Colonic mucosa (tissue), 4 donors: ENCODE results near the gene UCMA. TPM values are rescaled to one million over a fixed set of nuclear protein-coding genes. Genes with fewer than 3 reads are reported as not detected.

Experiments used
- DNase-seq: peaks from one replicate; pipeline ENCODE4 v3.0.0-alpha.2; 2020
- H3K27ac ChIP-seq: fragments of 200-600 bp; one replicate; pipeline ENCODE4 v1.8.0; 2021
- H3K27me3 ChIP-seq: fragments of 200-600 bp; one replicate; pipeline ENCODE4 v1.8.0; 2021
- H3K36me3 ChIP-seq: fragments of 200-600 bp; one replicate; pipeline ENCODE4 v1.8.0; 2021
- H3K4me1 ChIP-seq: fragments of 200-600 bp; one replicate; pipeline ENCODE4 v1.8.0; 2021; ENCODE audit warnings: mild to moderate bottlenecking
- H3K4me3 ChIP-seq: fragments of 200-600 bp; one replicate; pipeline ENCODE4 v1.8.0; 2021
- H3K9ac ChIP-seq, 2 donors: one replicate each; pipeline ENCODE4 v1.7.0; 2013; ENCODE audit warnings: control low read depth in 2 of 2, low read depth in 2 of 2, low read length in 2 of 2
- H3K9me3 ChIP-seq: fragments of 200-600 bp; one replicate; pipeline ENCODE4 v1.8.0; 2021
- intact Hi-C: fragments of 100-400 bp; cut with DNase I; formaldehyde crosslinking; loops from one replicate; pipeline ENCODE4 v1.14.1; 2022
- total RNA-seq, 2 donors: library from RNA; stranded (reverse); fragmentation: NEBNext Ultra II Directional in 1 of 2; extraction: Animal tissue kit (Norgen Biotek cat#: 25700) in 1 of 2; gene quantifications; one replicate each; pipeline ENCODE4 v1.2.1, GENCODE V29; 2021
- TF ChIP-seq, protein P1 (sequence below): fragments of 200-600 bp; IDR thresholded peaks from one replicate; pipeline ENCODE4 v1.8.0; 2022; ENCODE audit warnings: antibody characterized with exemption, mild to moderate bottlenecking
- donor health status: healthy.
- donor health status: DM: no; HTN: no; CAD: no.
- donor health status: DM: no; HTN: no; CAD: no.

Gene UCMA
- total RNA-seq, 2 donors from 2014 or later: not detected

DNA sequence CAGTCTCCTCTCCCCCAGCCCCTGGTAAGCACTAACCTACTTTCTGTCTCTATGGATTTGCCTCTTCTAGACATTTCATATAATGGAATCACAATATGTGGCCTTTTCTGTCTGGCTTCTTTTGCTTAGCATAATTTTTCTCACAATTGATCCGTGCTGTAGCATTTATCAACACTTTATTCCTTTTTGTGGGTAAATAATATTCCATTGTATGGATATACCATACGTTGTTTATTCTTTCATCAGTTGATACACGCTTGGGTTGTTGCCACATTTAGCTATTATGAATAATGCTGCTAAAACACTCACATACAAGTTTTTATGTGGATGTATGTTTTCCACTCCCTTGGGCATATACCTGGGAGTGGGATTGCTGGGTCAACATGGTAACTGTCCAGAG lies 47.0 kb downstream of the UCMA start:
- TF ChIP-seq, protein P1, sequence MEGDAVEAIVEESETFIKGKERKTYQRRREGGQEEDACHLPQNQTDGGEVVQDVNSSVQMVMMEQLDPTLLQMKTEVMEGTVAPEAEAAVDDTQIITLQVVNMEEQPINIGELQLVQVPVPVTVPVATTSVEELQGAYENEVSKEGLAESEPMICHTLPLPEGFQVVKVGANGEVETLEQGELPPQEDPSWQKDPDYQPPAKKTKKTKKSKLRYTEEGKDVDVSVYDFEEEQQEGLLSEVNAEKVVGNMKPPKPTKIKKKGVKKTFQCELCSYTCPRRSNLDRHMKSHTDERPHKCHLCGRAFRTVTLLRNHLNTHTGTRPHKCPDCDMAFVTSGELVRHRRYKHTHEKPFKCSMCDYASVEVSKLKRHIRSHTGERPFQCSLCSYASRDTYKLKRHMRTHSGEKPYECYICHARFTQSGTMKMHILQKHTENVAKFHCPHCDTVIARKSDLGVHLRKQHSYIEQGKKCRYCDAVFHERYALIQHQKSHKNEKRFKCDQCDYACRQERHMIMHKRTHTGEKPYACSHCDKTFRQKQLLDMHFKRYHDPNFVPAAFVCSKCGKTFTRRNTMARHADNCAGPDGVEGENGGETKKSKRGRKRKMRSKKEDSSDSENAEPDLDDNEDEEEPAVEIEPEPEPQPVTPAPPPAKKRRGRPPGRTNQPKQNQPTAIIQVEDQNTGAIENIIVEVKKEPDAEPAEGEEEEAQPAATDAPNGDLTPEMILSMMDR: no peak
- Histone ChIP-seq H3K4me3 (no peak overlapping the region), H3K4me1 (no peaks in the 10 kb centered on the region), H3K27me3 (no peaks in the 10 kb centered on the region), H3K9ac (no peak overlapping the region), H3K9me3 (no peaks in the 10 kb centered on the region), H3K36me3 (no peaks in the 10 kb centered on the region), H3K27ac (no peak overlapping the region)
- intact Hi-C loops: no loop called here
- no peak for DNase-seq

DNA sequence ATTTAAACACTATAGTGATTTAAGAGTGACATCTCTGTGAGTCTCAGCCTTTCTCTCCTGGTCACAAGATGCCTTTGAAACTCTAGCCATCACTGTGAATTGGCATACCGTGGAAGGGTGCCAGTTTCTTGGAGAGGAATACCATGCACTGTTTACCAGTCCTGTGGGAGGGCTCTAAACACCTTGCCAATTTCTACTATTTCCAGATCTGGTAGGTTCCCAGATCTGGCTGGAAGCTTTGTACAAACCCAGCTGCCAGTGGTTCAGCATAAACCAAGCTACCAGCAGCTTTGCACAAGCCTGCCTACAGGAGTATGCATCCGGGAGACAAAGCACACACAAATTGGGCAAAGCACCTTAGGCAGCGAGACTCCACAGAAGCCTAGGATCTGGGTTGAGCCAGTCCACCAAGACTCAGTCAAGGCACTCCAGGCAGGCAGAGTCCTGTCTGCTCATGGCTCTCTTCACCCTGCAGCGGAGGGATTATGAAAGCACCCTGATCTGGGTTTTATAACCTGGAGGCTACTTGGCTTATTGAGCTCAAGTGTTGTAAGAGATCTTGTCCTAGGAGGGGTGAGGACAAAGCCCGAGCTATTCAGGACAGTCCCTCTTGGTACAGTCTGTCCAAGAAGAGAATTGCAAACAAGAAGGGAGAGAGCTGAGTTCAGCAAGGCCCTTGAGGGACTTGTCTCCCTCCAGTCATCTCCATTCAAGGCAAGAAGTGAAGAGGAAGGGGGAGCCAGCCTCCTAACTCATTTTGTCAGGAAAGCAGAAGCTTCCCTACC lies 49.3 kb downstream of the UCMA start:
- H3K4me1 ChIP-seq: no peaks in the 10 kb centered on the region
- no peak overlapping the region for H3K4me3 ChIP-seq
- no peaks in the 10 kb centered on the region for H3K9me3 ChIP-seq
- no peak overlapping the region for H3K27ac ChIP-seq
- DNase-seq: no peak
- no peaks in the 10 kb centered on the region for H3K27me3 ChIP-seq
- TF ChIP-seq, protein P1: no peak
- no peak overlapping the region for H3K9ac ChIP-seq
- intact Hi-C loops: no loop called here
- H3K36me3 ChIP-seq: no peaks in the 10 kb centered on the region

DNA sequence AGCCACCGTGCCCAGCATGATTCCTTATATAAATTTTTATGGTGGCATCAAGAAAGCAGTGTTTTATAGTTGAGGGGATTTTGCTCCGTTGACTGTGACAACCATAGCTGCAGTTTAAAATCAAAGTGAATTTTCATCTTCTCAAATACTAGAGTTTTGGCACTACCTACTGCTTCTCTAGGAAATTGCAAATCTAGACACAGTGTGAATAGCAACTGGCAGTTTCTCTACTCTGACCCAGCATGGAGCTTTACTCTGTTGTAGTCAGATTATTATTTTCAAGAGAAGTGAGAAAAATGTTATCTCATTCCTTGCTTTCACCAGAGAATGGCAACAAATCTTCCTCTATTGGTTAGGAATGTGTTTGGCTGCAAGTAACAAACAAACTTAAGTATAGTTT lies 49.9 kb downstream of the UCMA start:
- no peak for DNase-seq
- no peaks in the 10 kb centered on the region for H3K4me1 ChIP-seq
- TF ChIP-seq, protein P1: no peak
- H3K4me3 ChIP-seq: no peak overlapping the region
- intact Hi-C loops: no loop called here
- H3K36me3 ChIP-seq: no peaks in the 10 kb centered on the region
- H3K27ac ChIP-seq: no peak overlapping the region
- H3K27me3 ChIP-seq: no peaks in the 10 kb centered on the region
- no peak overlapping the region for H3K9ac ChIP-seq
- no peaks in the 10 kb centered on the region for H3K9me3 ChIP-seq

DNA sequence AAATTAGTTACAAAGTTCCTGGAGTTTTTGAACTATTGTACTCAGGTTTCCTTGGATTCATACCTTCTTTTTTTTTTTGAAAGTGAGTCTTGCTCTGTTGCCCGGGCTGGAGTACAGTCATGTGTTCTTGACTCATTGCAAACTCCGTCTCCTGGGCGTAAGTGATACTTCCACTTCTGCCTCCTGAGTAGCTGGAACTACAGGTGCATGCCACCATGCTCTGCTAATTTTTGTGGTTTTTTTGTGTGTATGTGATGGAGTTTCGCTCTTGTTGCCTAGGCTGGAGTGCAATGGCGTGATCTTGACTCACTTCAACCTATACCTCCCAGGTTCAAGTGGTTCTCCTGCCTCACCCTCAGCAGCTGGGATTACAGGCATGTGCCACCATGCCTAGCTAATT lies 50.5 kb downstream of the UCMA start:
- Histone ChIP-seq H3K4me3 (no peak overlapping the region), H3K4me1 (no peaks in the 10 kb centered on the region), H3K36me3 (no peaks in the 10 kb centered on the region), H3K9ac (no peak overlapping the region), H3K9me3 (no peaks in the 10 kb centered on the region), H3K27me3 (no peaks in the 10 kb centered on the region), H3K27ac (no peak overlapping the region)
- no peak for DNase-seq
- intact Hi-C loops: no loop called here
- TF ChIP-seq, protein P1: no peak

DNA sequence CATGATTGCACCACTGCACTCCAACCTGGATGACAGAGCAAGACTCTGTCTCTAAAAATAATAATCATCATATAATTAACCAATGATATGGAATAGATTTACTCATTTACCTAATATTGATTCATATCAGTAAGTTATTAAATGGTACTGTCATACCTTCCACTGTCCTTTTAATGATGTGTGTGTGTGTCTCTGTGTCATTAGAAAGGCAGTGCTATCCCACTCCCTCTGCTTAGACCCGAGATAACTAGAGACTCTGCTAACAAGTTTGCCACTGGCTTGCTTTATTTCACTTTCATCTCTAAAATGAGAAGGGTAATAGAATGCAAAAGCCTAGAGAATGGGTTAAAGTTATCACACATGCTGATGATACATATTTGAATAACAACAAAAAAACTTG lies 51.8 kb downstream of the UCMA start:
- Histone ChIP-seq H3K27me3 (no peaks in the 10 kb centered on the region), H3K4me3 (no peak overlapping the region), H3K27ac (no peak overlapping the region), H3K9me3 (no peaks in the 10 kb centered on the region), H3K36me3 (no peaks in the 10 kb centered on the region), H3K9ac (no peak overlapping the region), H3K4me1 (no peaks in the 10 kb centered on the region)
- intact Hi-C loops: no loop called here
- DNase-seq: no peak
- TF ChIP-seq, protein P1: no peak
